ENCODE data around the gene TMEM161B.

- TF ChIP-seq CTCF (IDR thresholded peaks at IDR 0.05; ENCODE audit: insufficient read depth, low read length, poor library complexity, severe bottlenecking) (no peak), EZH2phosphoT487 (conservative IDR thresholded peaks at IDR 0.05; ENCODE audit: low read length) (no peak)
These were observed 19.7 kb downstream of the TMEM161B start for GRCh38 chr5:88248743-88249540.

Data from SU-DHL-6 (cell line).